ENCODE data around the gene TRIO. TPM values are rescaled to one million over a fixed set of nuclear protein-coding genes. Genes with fewer than 3 reads are reported as not detected.

The TRIO gene
- total RNA-seq, 1 donor from 2014 or later: 223 TPM

DNA sequence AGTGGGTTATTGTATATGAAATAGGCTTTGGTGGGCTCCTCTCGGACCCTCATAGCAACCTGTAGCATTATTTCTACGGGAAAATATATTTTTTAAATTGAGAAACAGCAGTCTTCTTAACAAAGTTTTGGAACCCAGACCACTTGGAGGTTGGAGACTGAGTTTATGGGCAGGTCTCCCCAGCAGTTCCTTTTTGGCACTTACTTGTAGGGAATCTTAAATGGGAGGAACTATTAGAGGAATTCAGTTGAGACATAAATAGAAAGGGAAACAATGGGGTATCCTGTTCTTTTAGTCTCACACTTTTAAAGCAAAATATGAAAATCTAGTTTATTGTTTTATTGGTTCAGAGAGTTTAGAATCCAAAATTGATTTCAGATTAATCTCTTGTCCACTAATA lies 111.5 kb downstream of the TRIO start:
- H3K27me3 Mint-ChIP-seq: no peaks in the 10 kb centered on the region
- peaks cover 4% of the 10 kb centered on the region for H3K9me3 Mint-ChIP-seq
- peaks cover 10% of the 10 kb centered on the region for H3K36me3 Mint-ChIP-seq (ENCODE audit: low read depth)
- ATAC-seq (ENCODE audit: low read depth) (no peak), DNase-seq (no peak)
- ChIA-PET POLR2A (no interaction called here), CTCF (no interaction called here)
- H3K27ac Mint-ChIP-seq: no peak overlapping the region
- no peak overlapping the region for H3K4me3 Mint-ChIP-seq
- TF ChIP-seq CTCF (IDR thresholded peaks at IDR 0.05): no peak
- intact Hi-C loops (cut with micrococcal nuclease): no loop called here
- H3K4me1 Mint-ChIP-seq: peaks cover 86% of the 10 kb centered on the region

DNA sequence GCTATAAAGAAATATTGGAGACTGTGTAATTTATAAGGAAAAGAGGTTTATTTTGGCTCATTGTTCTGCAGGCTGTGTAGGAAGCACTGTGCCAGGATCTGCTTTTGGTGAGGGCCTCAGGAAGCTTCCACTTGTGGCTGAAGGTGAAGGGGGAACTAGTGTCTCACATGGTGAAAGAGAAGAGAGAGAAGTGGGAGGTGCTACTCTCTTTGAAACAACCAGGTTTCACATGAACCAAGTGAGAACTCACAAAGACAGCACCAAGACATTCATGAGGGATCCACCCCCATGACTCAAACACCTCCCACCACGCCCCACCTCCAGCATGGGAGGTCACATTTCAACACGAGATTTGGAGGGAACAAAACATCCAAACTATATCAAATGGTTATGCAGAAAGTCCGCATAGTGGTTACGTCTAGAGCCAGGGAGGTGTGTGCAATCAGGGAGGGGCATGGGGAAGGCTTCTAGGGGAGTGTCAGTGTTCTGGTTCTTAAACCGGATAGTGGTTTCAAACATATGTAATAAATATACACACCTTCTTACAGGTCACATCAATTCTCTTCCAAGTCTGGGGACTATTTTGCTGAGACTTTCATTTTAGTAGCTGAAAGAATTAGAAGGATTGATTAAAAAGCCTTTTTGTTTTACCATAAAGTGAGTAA lies 113.0 kb downstream of the TRIO start:
- CTCF ChIA-PET: no interaction called here
- POLR2A ChIA-PET: no interaction called here
- peaks cover 10% of the 10 kb centered on the region for H3K36me3 Mint-ChIP-seq (ENCODE audit: low read depth)
- peaks cover 4% of the 10 kb centered on the region for H3K9me3 Mint-ChIP-seq
- H3K27me3 Mint-ChIP-seq: no peaks in the 10 kb centered on the region
- no peak overlapping the region for H3K27ac Mint-ChIP-seq
- intact Hi-C loops (cut with micrococcal nuclease): no loop called here
- no peak for DNase-seq
- TF ChIP-seq CTCF (IDR thresholded peaks at IDR 0.05): no peak
- H3K4me1 Mint-ChIP-seq: peaks cover 85% of the 10 kb centered on the region
- no peak overlapping the region for H3K4me3 Mint-ChIP-seq
- no peak for ATAC-seq (ENCODE audit: low read depth)

GRCh38 chr5:14256756-14257393 lies 113.7 kb downstream of the TRIO start:
- DNase-seq (no peak), ATAC-seq (ENCODE audit: low read depth) (no peak)
- H3K9me3 Mint-ChIP-seq: peaks cover 4% of the 10 kb centered on the region
- peak overlapping the region; percentile 57 for H3K27ac Mint-ChIP-seq
- H3K4me1 Mint-ChIP-seq: peaks cover 83% of the 10 kb centered on the region
- intact Hi-C loops (cut with micrococcal nuclease): no loop called here
- no peaks in the 10 kb centered on the region for H3K27me3 Mint-ChIP-seq
- peaks cover 10% of the 10 kb centered on the region for H3K36me3 Mint-ChIP-seq (ENCODE audit: low read depth)
- no peak for TF ChIP-seq CTCF (IDR thresholded peaks at IDR 0.05)
- CTCF ChIA-PET: no interaction called here
- no peak overlapping the region for H3K4me3 Mint-ChIP-seq
- POLR2A ChIA-PET: no interaction called here

- intact Hi-C loops (cut with micrococcal nuclease): loop anchor here (1.0 kb wide), 1 partner anchor 8 kb away; no protein-coding TSS in a partner anchor
- peak overlapping the region; percentile 61 for H3K4me3 Mint-ChIP-seq
- peak; percentile 67 for ATAC-seq (ENCODE audit: low read depth)
- no peak for DNase-seq
- peaks cover 4% of the 10 kb centered on the region for H3K9me3 Mint-ChIP-seq
- H3K4me1 Mint-ChIP-seq: peaks cover 82% of the 10 kb centered on the region
- POLR2A ChIA-PET: interaction anchor here (0.9 to 1.6 kb wide), 2 partner anchors 9 to 113 kb away, joined by 5 to 6 read pairs; no protein-coding TSS in a partner anchor
- H3K27ac Mint-ChIP-seq: no peak overlapping the region
- no peaks in the 10 kb centered on the region for H3K27me3 Mint-ChIP-seq
- peaks cover 10% of the 10 kb centered on the region for H3K36me3 Mint-ChIP-seq (ENCODE audit: low read depth)
- no peak for TF ChIP-seq CTCF (IDR thresholded peaks at IDR 0.05)
- CTCF ChIA-PET: interaction anchor here (0.6 to 5.0 kb wide), 3 partner anchors 12 to 150 kb away, joined by 4 to 21 read pairs (median 7); no protein-coding TSS in a partner anchor
Measured at GRCh38 chr5:14257995-14258403, 114.9 kb downstream of the TRIO start.

DNA sequence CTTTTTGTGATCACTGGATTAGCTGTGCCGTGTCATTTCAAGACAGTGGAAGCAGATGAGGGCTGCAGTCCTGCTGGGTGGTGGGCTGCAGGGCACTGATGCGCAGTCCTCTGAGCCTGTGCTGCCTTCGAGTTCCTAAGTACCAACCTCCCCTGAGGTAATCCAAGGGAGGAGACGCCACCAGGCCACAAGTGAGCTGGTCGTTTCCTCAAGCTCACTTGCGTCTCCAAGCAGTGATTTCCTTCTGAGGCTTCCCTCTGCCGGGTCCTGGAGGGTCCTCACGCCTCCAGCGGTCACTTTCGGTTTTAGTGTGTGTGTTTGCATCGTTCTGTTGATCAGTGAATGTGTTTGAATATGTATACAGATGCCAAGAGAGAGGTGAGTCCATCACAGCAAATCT lies 115.7 kb downstream of the TRIO start:
- DNase-seq: no peak
- H3K36me3 Mint-ChIP-seq (ENCODE audit: low read depth): peaks cover 10% of the 10 kb centered on the region
- peak overlapping the region; percentile 46 for H3K27ac Mint-ChIP-seq
- TF ChIP-seq CTCF (IDR thresholded peaks at IDR 0.05): no peak
- intact Hi-C loops (cut with micrococcal nuclease): loop anchor here (1.0 kb wide), 1 partner anchor 9 kb away; no protein-coding TSS in a partner anchor
- H3K4me3 Mint-ChIP-seq: peak overlapping the region; percentile 61
- H3K9me3 Mint-ChIP-seq: peaks cover 4% of the 10 kb centered on the region
- ChIA-PET CTCF (interaction anchor here (1.4 to 5.0 kb wide), 2 partner anchors 11 to 151 kb away, joined by 7 to 21 read pairs; no protein-coding TSS in a partner anchor), POLR2A (interaction anchor here (1.6 kb wide), 1 partner anchor 113 kb away, joined by 5 read pairs; no protein-coding TSS in a partner anchor)
- H3K4me1 Mint-ChIP-seq: peaks cover 84% of the 10 kb centered on the region
- ATAC-seq (ENCODE audit: low read depth): peak; percentile 43
- no peaks in the 10 kb centered on the region for H3K27me3 Mint-ChIP-seq
